H1 (cell line): ENCODE results near the gene OAS3. TPM values are rescaled to one million over a fixed set of nuclear protein-coding genes. Genes with fewer than 3 reads are reported as not detected.

Source experiments
- CTCF ChIA-PET: fragments of 300-600 bp; sonication (Branson Sonifier 250); formaldehyde crosslinking; loops from one replicate; lab custom pipeline; 2021; ENCODE audit not compliant: partially characterized antibody; lab: Charles Lee
- POLR2A ChIA-PET: fragments of 300-600 bp; sonication (Branson Sonifier 250); formaldehyde crosslinking; loops from one replicate; lab custom pipeline; 2021; ENCODE audit warnings: inconsistent platforms; ENCODE audit not compliant: partially characterized antibody; lab: Charles Lee
- DNase-seq, 2 experiments: peaks; one replicate each; pipeline versions ENCODE4 v3.0.0 to v3.0.0-alpha.2; 2010 to 2022; ENCODE audit warnings: low spot score in 2 of 2, low read depth in 1 of 2, mixed read lengths in 1 of 2
- FAIRE-seq: peaks from 2 replicates; lab custom pipeline; 2011; peaks lifted over from hg19 to GRCh38; lab: Jason Lieb, UNC
- H2AFZ ChIP-seq: 2 replicates; pipeline ENCODE4 v1.8.1; 2012; ENCODE audit warnings: low read length, inconsistent platforms
- H2AK5ac ChIP-seq: 2 replicates; pipeline ENCODE4 v1.6.1; 2013; ENCODE audit warnings: low read depth, low read length
- H2BK120ac ChIP-seq: replicated peaks from 2 replicates; pipeline ENCODE3; 2013; ENCODE audit warnings: low read depth, low read length, inconsistent platforms
- H2BK12ac ChIP-seq: 2 replicates; pipeline ENCODE4 v1.6.1; 2013; ENCODE audit warnings: low read depth, low read length
- H2BK15ac ChIP-seq: 2 replicates; pipeline ENCODE4 v1.6.1; 2013; ENCODE audit warnings: low read length
- H2BK20ac ChIP-seq: 2 replicates; pipeline ENCODE4 v1.6.1; 2013; ENCODE audit warnings: low read length
- H2BK5ac ChIP-seq: 2 replicates; pipeline ENCODE4 v1.6.1; 2013; ENCODE audit warnings: low read depth, low read length
- H3K14ac ChIP-seq: 2 replicates; pipeline ENCODE4 v1.6.1; 2013; ENCODE audit warnings: inconsistent platforms; ENCODE audit not compliant: insufficient read length
- H3K18ac ChIP-seq: 2 replicates; pipeline ENCODE4 v1.6.1; 2013; ENCODE audit warnings: low read length; ENCODE audit errors: extremely low read depth
- H3K23ac ChIP-seq: 2 replicates; pipeline ENCODE4 v1.6.1; 2013; ENCODE audit warnings: inconsistent platforms; ENCODE audit not compliant: insufficient read length
- H3K23me2 ChIP-seq: 2 replicates; pipeline ENCODE4 v1.6.1; 2013; ENCODE audit warnings: low read depth, low read length
- H3K27ac ChIP-seq: 2 replicates; pipeline ENCODE4 v1.6.1; 2011; ENCODE audit warnings: low read depth, low read length, inconsistent platforms
- H3K27me3 ChIP-seq, 4 experiments: replicated peaks in 1 of 4; 1 replicate in 1 of 4; 2 replicates in 3 of 4; pipeline versions ENCODE4 v1.6.1 to v1.8.1; 2011 to 2013; ENCODE audit warnings: low read length in 3 of 4, mild to moderate bottlenecking in 3 of 4, inconsistent platforms in 2 of 4, mixed read lengths in 2 of 4, moderate library complexity in 1 of 4; ENCODE audit not compliant: control insufficient read depth in 3 of 4, insufficient read depth in 3 of 4; ENCODE audit errors: extremely low read depth in 1 of 4
- H3K36me3 ChIP-seq, 4 experiments: 2 replicates each; pipeline versions ENCODE4 v1.6.1 to v1.8.1; 2011 to 2013; ENCODE audit warnings: mild to moderate bottlenecking in 4 of 4, low read length in 3 of 4, moderate library complexity in 2 of 4, control low read depth in 1 of 4, inconsistent platforms in 1 of 4; ENCODE audit not compliant: insufficient read depth in 4 of 4, control insufficient read depth in 2 of 4
- H3K4ac ChIP-seq: replicated peaks from 2 replicates; pipeline ENCODE3; 2013; ENCODE audit warnings: low read length, low read depth, mixed read lengths, inconsistent platforms; ENCODE audit not compliant: insufficient read length
- H3K4me1 ChIP-seq, 4 experiments: replicated peaks in 1 of 4; 1 replicate in 1 of 4; 2 replicates in 3 of 4; pipeline versions ENCODE4 v1.6.1 to v1.8.1; 2011 to 2013; ENCODE audit warnings: low read length in 3 of 4, inconsistent platforms in 2 of 4, mixed read lengths in 1 of 4; ENCODE audit not compliant: insufficient read depth in 4 of 4, control insufficient read depth in 3 of 4
- H3K4me2 ChIP-seq, 2 experiments: 2 replicates each; pipeline versions ENCODE4 v1.6.1 to v1.8.1; 2011 to 2013; ENCODE audit warnings: low read depth in 2 of 2, low read length in 2 of 2, control low read depth in 1 of 2, inconsistent platforms in 1 of 2, mild to moderate bottlenecking in 1 of 2; ENCODE audit not compliant: insufficient read depth in 1 of 2
- H3K4me3 ChIP-seq, 4 experiments: fragments of 200-600, 300-600 bp in 1 of 4; sonication (generic), shearing (Covaris generic), sonication (Bioruptor Twin) in 1 of 4; 2 replicates each; pipeline versions ENCODE4 v1.5.1 to v1.8.1; 2011 to 2016; ENCODE audit warnings: low read length in 4 of 4, low read depth in 3 of 4, control low read depth in 2 of 4, inconsistent platforms in 2 of 4, mild to moderate bottlenecking in 2 of 4, mixed read lengths in 1 of 4, moderate library complexity in 1 of 4; ENCODE audit not compliant: insufficient read depth in 2 of 4; ENCODE audit errors: extremely low read depth in 1 of 4
- H3K56ac ChIP-seq: replicated peaks from 2 replicates; pipeline ENCODE3; 2013; ENCODE audit warnings: low read depth, mild to moderate bottlenecking, mixed read lengths, low read length, inconsistent platforms; ENCODE audit not compliant: insufficient read length
- H3K79me1 ChIP-seq: 2 replicates; pipeline ENCODE4 v1.6.1; 2013; ENCODE audit warnings: low read depth, low read length, control low read depth
- H3K79me2 ChIP-seq, 2 experiments: 2 replicates each; pipeline versions ENCODE4 v1.6.1 to v1.8.1; 2012 to 2013; ENCODE audit warnings: low read length in 2 of 2, mild to moderate bottlenecking in 2 of 2, inconsistent platforms in 1 of 2; ENCODE audit not compliant: insufficient read depth in 2 of 2, control insufficient read depth in 1 of 2
- H3K9ac ChIP-seq, 4 experiments: replicated peaks in 1 of 4; 1 replicate in 1 of 4; 2 replicates in 3 of 4; pipeline versions ENCODE4 v1.6.1 to v1.8.1; 2011 to 2013; ENCODE audit warnings: low read depth in 3 of 4, low read length in 3 of 4, control low read depth in 2 of 4, mild to moderate bottlenecking in 2 of 4, moderate library complexity in 2 of 4, inconsistent platforms in 1 of 4; ENCODE audit errors: extremely low read depth in 1 of 4
- H3K9me3 ChIP-seq, 2 experiments: 2 replicates each; pipeline versions ENCODE4 v1.6.1 to v1.8.1; 2012 to 2013; ENCODE audit warnings: mild to moderate bottlenecking in 2 of 2, moderate library complexity in 2 of 2, control low read depth in 1 of 2, inconsistent platforms in 1 of 2, low read depth in 1 of 2, low read length in 1 of 2, mixed read lengths in 1 of 2; ENCODE audit not compliant: insufficient read depth in 2 of 2
- H4K20me1 ChIP-seq, 2 experiments: replicated peaks in 1 of 2; 2 replicates each; pipeline versions ENCODE3 to v1.8.1; 2011 to 2013; ENCODE audit warnings: inconsistent platforms in 2 of 2, low read length in 2 of 2, mild to moderate bottlenecking in 1 of 2; ENCODE audit not compliant: insufficient read depth in 2 of 2, control insufficient read depth in 1 of 2
- H4K5ac ChIP-seq: 2 replicates; pipeline ENCODE4 v1.6.1; 2013; ENCODE audit warnings: low read length, low read depth, mixed read lengths, inconsistent platforms; ENCODE audit not compliant: insufficient read length
- H4K8ac ChIP-seq: 2 replicates; pipeline ENCODE4 v1.8.0; 2013; ENCODE audit warnings: mild to moderate bottlenecking, moderate library complexity, low read length, inconsistent platforms; ENCODE audit not compliant: insufficient read depth; ENCODE audit errors: extremely low read depth
- H4K91ac ChIP-seq: replicated peaks from 2 replicates; pipeline ENCODE3; 2013; ENCODE audit warnings: low read length, mixed read lengths, inconsistent platforms; ENCODE audit not compliant: insufficient read length
- CBX5 ChIP-seq: fragments of 300-800, 300-1000 bp; sonication (generic); IDR thresholded peaks from 2 replicates; pipeline ENCODE4 v1.7.1; 2016; ENCODE audit warnings: antibody characterized with exemption, low read length, low read depth
- CBX8 ChIP-seq: fragments of 300-800, 300-1000 bp; sonication (generic); IDR thresholded peaks from 2 replicates; pipeline ENCODE4 v1.7.1; 2016; ENCODE audit warnings: low read depth, low read length, borderline replicate concordance
- CHD2 ChIP-seq: IDR thresholded peaks from 2 replicates; pipeline ENCODE4 v1.6.1; 2012; ENCODE audit warnings: low read length, improper control_type of control experiment
- EP300 ChIP-seq, 2 experiments: IDR thresholded peaks; 1 replicate in 1 of 2; 2 replicates in 1 of 2; pipeline ENCODE4 v1.6.1; 2011 to 2012; ENCODE audit warnings: low read depth in 2 of 2, low read length in 2 of 2, mild to moderate bottlenecking in 2 of 2, borderline replicate concordance in 1 of 2, inconsistent platforms in 1 of 2, moderate library complexity in 1 of 2
- GABPA ChIP-seq: IDR thresholded peaks from 2 replicates; pipeline ENCODE4 v1.6.1; 2011; ENCODE audit warnings: mild to moderate bottlenecking, low read length, moderate library complexity, borderline replicate concordance; ENCODE audit not compliant: insufficient read depth
- HDAC2 ChIP-seq, 2 experiments: fragments of 300-600 bp in 1 of 2; sonication (generic) in 1 of 2; IDR thresholded peaks; 2 replicates each; pipeline ENCODE4 v1.6.1; 2011 to 2012; ENCODE audit warnings: low read depth in 2 of 2, low read length in 2 of 2, mild to moderate bottlenecking in 2 of 2, moderate library complexity in 2 of 2, borderline replicate concordance in 1 of 2, inconsistent platforms in 1 of 2
- JUN ChIP-seq: IDR thresholded peaks from 2 replicates; pipeline ENCODE4 v1.6.1; 2011; ENCODE audit warnings: low read depth, mild to moderate bottlenecking, improper control_type of control experiment, low read length
- KDM1A ChIP-seq: fragments of 200-600, 300-600 bp; sonication (generic); IDR thresholded peaks from 2 replicates; pipeline ENCODE4 v1.7.1; 2016; ENCODE audit warnings: mild to moderate bottlenecking, low read length, borderline replicate concordance
- KDM5A ChIP-seq: fragments of 200-600 bp; IDR thresholded peaks from 2 replicates; pipeline ENCODE4 v1.7.1; 2012; ENCODE audit warnings: mild to moderate bottlenecking, low read length, inconsistent platforms, mixed read lengths
- POU5F1 ChIP-seq: IDR thresholded peaks from 2 replicates; pipeline ENCODE4 v1.6.1; 2011; ENCODE audit warnings: low read depth, mild to moderate bottlenecking, low read length, moderate library complexity
- RFX5 ChIP-seq: IDR thresholded peaks from 2 replicates; pipeline ENCODE4 v1.6.1; 2011; ENCODE audit warnings: low read depth, low read length, improper control_type of control experiment, borderline replicate concordance
- SUZ12 ChIP-seq: fragments of 200-600 bp; sonication (generic); IDR thresholded peaks from 2 replicates; pipeline ENCODE4 v1.6.1; 2012; ENCODE audit warnings: mild to moderate bottlenecking, inconsistent platforms, low read length, moderate library complexity, mixed read lengths
- TAF7 ChIP-seq: optimal IDR thresholded peaks from 2 replicates; pipeline ENCODE3; 2011; ENCODE audit warnings: low read depth, mild to moderate bottlenecking, inconsistent platforms, low read length, moderate library complexity, borderline replicate concordance
- WGBS, 2 experiments: shearing (Covaris generic) in 1 of 2; methylation state at CpG; one replicate each; pipeline versions ENCODE4 v1.1.6 to v1.1.7; 2013 to 2015; ENCODE audit warnings: low lambda C conversion rate in 2 of 2, mixed read lengths in 2 of 2, inconsistent platforms in 1 of 2, low coverage in 1 of 2, missing lambda C conversion rate in 1 of 2; ENCODE audit not compliant: insufficient replicate concordance in 2 of 2, insufficient coverage in 1 of 2, insufficient read length in 1 of 2; ENCODE audit errors: extremely low coverage in 1 of 2, missing lambda C conversion rate in 1 of 2; 5-methylcytosine and 5-hydroxymethylcytosine counted together
- polyA plus RNA-seq, 7 experiments: library from polyadenylated mRNA; depleted of rRNA in 3 of 7; stranded (reverse) in 5 of 7; unstranded in 2 of 7; fragments of >200 nt in 5 of 7; fragments of 200-250 nt in 2 of 7; gene quantifications; 1 replicate in 5 of 7; 2 replicates in 1 of 7; 4 replicates in 1 of 7; pipeline versions ENCODE4 v1.2.1 to v1.2.3, GENCODE V29; 2011 to 2013; ENCODE audit warnings: missing spikeins in 2 of 7, mixed read lengths in 2 of 7
- total RNA-seq: library from RNA; stranded (reverse); fragmentation: NEBNext Ultra II Directional; extraction: Animal tissue kit (Norgen Biotek cat#: 25700); gene quantifications from 2 replicates; pipeline ENCODE4 v1.2.1, GENCODE V29; 2021

OAS3 gene
- total and polyA plus RNA-seq, 2 of the 8 experiments (the other 6 are each of a cell fraction or from before 2014, with no cell fraction given) = 0.73 to 3.7 TPM

- Histone ChIP-seq H2BK15ac (no peak overlapping the region), H3K4me1 (no peaks in the 10 kb centered on the region), H4K8ac (no peak overlapping the region), H2AK5ac (no peak overlapping the region), H3K23ac (no peak overlapping the region), H3K14ac (no peak overlapping the region), H3K4ac (no peak overlapping the region), H4K91ac (no peak overlapping the region), H3K9me3 (peaks cover 6 to 8% of the 10 kb centered on the region in 2 experiments; a peak in 3 of 4 replicates), H3K79me1 (no peaks in the 10 kb centered on the region), H3K9ac (no peak overlapping the region), H2AFZ (no peak overlapping the region), H4K5ac (no peak overlapping the region), H2BK12ac (no peak overlapping the region), H3K18ac (no peak overlapping the region), H3K23me2 (no peaks in the 10 kb centered on the region), H2BK5ac (no peak overlapping the region), H3K79me2 (no peaks in the 10 kb centered on the region), H3K36me3 (no peaks in the 10 kb centered on the region; a peak in 1 of 8 replicates), H4K20me1 (no peaks in the 10 kb centered on the region), H3K4me2 (no peak overlapping the region), H2BK20ac (no peak overlapping the region), H2BK120ac (no peak overlapping the region), H3K56ac (no peak overlapping the region), H3K27me3 (no peaks in the 10 kb centered on the region; a peak in 1 of 7 replicates), H3K4me3 (no peak overlapping the region), H3K27ac (no peak overlapping the region)
- no peak for FAIRE-seq
- no peak for DNase-seq
- POLR2A ChIA-PET = no interaction called here
- WGBS, 2 experiments = 94% methylated on average over 5 of the region's 5 CpGs; no CpG with 5 or more reads in 1 of the 2 experiments
- CTCF ChIA-PET = interaction anchor here (0.6 to 1.0 kb wide), 5 partner anchors 13 to 377 kb away, joined by 3 to 4 read pairs (median 4); no protein-coding TSS in a partner anchor
- TF ChIP-seq CBX8 (no peak), TAF7 (no peak), RFX5 (no peak), KDM1A (no peak), SUZ12 (no peak), HDAC2 (IDR thresholded peaks at IDR 0.05; ENCODE audit: borderline replicate concordance in 1 of 2, low read depth in 2 of 2, low read length in 2 of 2) (no peak), KDM5A (no peak), POU5F1 (no peak), EP300 (IDR thresholded peaks at IDR 0.05; ENCODE audit: borderline replicate concordance in 1 of 2, low read depth in 2 of 2, low read length in 2 of 2) (no peak), CBX5 (no peak), JUN (no peak), CHD2 (no peak), GABPA (no peak)
Measured at GRCh38 chr12:112916270-112916669, 22.0 kb upstream of the OAS3 start.
